ENCODE results near the gene AGAP1. TPM values are rescaled to one million over a fixed set of nuclear protein-coding genes. Genes with fewer than 3 reads are reported as not detected.
"Not testable (repeated sequence)": the region's sequence is repeated elsewhere in the genome, so short reads cannot be mapped to it uniquely, and the experiment has no call there.

Gene AGAP1
- total RNA-seq, 1 donor from 2014 or later: 3.1 TPM

DNA sequence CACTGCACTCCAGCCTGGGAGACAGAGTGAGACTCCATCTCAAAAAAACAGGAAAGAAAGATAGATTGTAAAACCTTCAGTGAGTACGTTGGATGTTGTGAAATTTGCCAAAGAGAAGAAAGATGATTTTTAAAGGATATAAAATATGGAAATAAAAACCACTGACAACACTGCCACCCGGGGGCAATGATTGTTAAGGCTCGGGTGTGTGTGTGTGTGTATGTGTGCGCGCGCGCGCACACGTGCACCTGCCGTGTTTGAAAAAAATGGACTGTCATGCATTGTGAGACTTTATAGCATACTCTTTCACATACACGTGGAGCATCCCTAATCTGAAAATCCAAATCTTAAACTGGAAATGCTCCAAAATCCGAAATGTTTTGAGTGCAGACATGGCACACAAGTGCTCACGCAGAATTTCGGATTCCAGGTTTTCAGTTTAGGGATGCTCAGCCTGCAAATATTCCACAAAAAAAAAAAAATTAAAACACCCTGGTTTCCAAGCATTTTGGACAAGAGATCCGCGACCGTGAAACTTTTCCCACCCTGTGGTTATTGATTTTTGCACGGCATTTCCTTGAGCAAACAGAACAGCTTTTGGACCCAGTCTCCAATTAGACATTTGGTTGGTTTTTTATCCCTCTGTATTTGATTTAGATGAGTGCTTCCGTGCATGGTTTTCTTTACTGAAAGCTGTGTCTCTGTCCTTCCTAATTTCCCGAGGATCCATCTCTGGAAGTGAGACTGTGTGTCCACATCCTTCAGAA, 269.2 kb downstream of the AGAP1 start:
- peak in 1 of 2 donors; percentile 11 for DNase-seq (ENCODE audit: low read depth in 2 of 2)

DNA sequence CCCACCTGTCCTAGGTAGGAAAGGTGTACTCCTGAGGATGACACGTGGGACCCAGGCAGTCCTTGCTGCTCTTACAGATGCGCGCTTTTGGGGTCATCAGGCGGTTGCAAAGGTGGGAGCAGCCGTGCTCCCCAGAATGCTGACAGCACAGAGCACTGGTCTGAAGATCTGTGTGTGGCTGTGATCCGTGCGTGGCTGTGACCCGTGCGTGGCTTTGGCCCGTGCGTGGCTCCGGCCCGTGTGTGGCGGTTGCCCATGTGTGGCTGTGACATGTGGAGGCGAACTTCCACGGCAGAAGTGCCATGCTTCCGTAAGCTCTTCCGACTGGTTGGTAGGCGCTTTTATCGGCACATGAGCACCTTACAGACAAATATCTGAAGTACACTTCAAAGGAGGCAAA, 270.0 kb downstream of the AGAP1 start:
- DNase-seq (ENCODE audit: low read depth in 2 of 2): no peak

DNA sequence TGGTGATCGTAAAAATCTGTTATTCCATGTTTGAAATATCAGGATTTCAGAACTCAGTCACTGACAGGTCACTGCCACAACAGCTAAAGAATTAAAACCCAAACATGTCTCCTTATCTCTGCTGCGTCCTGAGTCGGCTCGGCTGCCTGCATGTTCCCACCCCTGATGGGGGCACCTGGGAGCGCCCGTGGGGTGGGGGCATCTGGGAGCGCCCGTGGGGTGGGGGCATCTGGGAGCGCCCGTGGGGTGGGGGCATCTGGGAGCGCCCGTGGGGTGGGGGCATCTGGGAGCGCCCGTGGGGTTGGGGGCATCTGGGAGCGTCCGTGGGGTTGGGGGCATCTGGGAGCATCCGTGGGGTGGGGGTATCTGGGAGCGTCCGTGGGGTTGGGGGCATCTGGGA, 270.6 kb downstream of the AGAP1 start:
- DNase-seq (ENCODE audit: low read depth in 2 of 2): not testable (repeated sequence)

DNA sequence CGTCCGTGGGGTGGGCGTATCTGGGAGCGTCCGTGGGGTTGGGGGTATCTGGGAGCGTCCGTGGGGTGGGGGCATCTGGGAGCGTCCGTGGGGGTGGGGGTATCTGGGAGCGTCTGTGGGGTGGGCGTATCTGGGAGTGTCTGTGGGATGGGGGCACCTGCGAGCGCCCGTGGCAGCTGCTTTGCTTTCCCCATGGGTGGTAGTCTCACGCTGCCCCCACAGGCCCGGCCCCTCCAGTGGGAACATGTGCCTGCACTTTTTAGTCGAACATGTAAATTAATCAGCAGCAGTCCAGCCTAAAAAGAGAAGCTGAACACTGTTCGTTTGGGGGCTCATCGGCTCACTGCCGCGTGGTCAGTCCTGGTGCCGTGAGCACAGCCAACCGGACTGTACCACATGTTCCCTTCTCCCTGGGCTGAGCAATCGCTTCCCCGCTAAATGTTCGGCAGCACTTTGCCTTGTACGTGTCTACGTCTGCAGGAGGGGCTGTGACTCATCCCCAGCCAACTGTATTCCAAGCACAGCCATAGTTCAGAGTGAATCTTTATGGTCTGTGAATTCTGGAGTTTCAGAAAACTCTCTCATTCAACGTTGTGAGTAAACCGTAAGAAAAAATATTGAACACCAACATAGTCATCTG, 271.5 kb downstream of the AGAP1 start:
- peak in 1 of 2 donors; percentile 15 for DNase-seq (ENCODE audit: low read depth in 2 of 2)

DNA sequence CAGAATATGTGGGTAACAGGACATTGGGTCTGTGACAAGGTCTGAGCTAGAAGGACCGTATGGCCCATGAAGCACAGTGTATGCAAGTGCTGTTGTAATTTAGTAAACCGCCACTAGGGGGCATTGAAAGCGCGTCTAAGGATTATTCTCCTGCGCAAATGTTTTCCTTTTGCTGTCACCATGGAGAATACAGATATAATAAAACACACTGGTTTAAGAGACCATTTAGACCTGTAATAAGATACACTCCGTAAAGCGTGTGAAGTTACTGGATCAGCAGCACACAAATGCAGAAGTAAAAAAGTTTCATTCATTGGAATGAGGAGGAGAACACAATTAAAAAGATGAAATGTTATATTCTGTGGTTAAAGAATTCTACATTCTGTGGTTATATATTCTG, 272.4 kb downstream of the AGAP1 start:
- DNase-seq (ENCODE audit: low read depth in 2 of 2): peak; percentile 83 to 84

DNA sequence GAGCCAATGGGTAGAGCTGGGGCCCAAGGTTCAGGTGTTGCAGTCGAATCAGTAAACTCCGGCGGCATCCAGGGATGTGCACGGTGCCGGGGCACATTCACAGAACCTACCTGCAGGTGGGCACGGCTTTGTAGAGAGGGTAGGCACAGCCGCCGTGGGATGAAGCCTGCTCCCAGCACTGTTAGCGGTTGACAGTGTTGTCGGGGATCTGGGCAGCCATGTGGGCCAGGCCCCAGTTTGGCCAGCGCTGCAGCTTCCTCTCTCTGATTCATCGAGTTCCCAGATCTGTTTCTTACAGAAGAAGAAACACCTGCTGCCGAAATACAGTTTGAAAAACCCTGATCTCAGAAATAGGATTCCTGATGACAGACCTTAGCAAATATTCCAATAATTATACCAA, 274.8 kb downstream of the AGAP1 start:
- no peak for DNase-seq (ENCODE audit: low read depth in 2 of 2)

DNA sequence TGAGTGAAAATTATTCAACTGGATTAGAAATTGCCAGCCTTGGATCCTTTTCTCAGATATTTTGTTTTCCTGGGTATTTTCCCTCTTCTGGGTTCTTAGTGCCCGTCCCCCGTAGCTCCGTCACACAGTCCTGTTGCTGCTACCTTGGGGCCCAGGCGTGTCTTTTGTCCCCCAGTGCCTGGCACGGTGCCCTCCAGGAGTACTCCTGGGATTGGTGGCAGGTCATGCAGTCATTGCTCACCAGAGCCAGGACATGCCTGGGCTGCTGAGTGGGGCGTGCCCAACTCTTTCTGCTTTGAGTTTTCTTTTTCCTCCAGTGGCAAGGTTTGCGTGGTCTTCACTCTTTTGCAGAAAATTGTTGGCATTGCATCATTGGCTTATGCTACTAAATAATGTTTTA, 275.2 kb downstream of the AGAP1 start:
- DNase-seq (ENCODE audit: low read depth in 2 of 2): no peak

DNA sequence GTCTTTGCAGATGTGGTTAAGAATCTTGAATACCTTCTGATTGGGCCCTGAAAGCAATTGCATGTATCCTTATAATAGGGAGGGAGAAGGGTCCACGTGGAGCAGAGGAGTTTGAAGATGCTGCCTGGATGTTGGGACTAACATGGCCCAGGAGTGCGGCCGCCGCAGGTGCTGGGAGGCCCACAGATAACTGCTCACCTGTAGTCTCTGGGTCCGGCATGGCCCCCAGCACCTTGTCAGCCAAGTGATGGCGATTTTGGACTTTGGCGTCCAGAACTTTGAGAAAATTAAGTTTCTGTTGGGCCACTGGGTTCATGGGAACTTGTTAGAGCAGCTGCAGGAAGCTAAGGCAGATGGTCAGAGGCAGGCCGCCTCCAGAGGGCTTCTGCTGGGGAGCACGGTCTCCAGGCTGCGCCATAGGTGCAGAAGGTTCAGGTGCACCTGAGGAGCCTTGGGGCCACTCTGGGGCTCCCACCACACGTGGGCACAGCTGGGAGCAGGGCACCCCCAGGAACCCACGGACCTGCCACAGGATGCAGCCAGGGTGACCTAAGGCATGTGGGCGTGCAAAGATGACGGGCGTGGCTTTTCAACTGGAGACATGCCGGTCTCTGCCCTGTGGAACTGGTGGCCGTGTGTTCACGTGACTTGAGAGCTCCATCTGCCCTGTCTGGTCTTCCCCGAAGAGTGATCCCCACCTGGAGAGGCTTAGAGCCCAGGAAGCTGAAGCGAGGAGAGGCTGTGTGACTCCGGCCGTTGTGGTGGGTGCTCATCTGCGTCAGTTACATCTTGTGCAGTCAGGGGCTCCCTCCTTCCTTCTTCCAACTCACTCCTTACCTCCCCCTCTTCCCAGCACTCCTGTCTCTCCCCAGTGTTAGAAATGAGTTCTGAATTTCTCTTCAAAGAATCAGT, 277.3 kb downstream of the AGAP1 start:
- no peak for DNase-seq (ENCODE audit: low read depth in 2 of 2)

DNA sequence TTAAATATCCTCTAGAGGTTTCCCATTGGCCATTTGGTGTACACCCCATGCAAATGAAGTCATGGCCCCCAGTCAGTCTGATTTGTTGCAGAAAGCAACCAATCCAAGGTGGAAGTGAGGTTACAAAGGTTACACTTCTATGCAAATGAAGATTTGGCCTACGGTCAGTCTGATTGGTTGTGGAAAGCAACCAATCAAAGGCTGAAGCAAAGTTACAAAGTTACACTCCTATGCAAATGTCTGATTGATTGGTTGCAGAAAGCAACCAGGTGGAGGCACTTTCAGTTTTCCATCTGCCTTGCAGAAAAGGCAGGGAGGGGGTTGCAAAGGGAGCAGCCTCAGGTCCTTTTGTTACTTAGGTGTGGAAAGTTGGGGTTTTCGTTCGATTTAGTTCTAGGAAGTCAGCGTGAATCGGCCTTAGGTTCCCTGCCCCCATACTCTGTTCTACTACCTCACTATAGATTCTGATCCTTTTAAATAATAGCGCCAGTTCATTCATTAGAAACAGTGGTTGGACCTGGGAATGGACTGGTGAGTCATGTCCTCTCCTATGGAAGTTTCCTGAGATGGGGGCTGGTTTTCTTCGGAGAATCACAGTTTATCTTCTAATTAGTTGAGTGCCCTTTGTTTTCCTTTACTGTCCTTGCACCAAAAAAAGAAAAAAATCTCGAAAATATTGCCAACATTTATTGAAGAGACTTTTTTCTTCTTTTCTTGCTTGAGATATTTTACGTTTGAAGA, 279.5 kb downstream of the AGAP1 start:
- DNase-seq (ENCODE audit: low read depth in 2 of 2): peak in 1 of 2 donors; percentile 44

DNA sequence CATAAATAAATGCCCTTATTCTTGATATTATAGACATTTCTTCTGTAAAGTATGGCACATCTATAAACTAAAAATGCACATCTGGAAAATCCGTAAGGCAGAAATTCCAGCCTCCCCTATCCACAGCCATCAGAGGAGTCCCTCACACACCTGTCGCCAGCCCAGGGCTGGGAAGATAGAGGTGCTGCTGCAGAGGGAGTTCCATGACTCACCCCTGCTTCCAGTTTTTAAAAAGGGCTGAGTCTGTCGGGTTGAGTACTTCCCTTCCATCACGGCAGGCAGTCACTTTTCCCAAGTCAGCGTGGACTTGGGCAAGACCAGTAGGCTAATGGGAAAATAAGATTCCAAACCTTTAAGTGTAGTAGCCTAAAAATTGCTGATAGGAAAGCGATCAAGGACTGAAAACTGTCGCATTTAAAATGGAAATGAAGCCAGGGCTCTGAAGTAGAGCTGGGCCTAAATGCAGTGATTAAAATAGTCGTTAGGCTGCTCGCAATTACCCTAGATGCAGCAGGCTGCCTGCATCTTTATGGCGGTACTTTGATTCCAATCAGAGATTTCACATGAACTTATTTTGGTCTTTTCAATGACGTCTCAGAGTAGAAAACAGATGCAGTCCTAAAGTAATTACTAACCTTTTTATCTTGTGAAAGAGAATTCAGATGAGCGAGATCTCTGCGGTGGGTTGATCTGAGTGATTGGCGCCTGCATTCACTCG, 280.5 kb downstream of the AGAP1 start:
- DNase-seq (ENCODE audit: low read depth in 2 of 2): no peak

DNA sequence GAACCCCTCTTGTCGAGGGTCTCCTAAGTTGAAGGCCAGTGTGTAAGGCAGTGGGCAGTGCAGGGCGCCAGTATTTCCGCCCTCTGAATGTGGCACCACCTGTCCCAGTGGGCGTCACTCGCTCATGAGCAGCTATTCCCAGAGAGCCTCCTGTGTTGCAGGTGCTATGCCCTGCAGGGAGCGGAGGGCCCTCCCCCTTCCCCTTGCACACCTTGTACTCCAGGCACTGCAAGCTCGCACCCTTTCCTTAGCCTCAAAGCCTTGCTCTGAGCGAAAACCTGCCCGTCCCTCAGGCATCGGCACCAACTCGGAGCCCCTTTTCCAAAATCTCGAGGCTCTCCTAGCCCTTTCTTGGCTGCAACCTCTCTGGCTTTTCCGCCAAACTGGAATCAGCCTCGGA, 282.7 kb downstream of the AGAP1 start:
- DNase-seq (ENCODE audit: low read depth in 2 of 2): no peak

DNA sequence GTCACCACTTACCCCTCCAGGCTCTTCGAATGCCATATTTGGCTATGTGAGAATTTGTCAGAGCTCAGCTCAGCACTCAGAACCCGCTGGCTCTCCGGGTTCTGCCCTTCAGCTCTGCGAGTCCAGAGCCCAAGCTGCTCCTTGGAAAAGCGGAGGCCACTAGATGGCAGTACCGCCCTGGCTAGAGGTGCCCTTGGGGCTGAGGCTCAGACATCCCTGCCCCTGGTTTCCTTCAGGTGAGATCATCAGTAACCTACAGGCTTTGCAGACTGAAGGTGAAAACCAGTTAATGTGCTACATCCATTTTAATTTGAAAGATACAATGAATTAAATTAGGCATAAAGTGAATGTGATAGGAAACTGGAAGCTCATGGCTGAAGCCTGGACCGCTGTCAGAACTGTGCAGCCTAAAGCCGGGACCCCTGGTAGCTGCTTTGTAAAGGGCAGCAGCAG, 285.6 kb downstream of the AGAP1 start:
- DNase-seq (ENCODE audit: low read depth in 2 of 2): peak; percentile 36 to 76

DNA sequence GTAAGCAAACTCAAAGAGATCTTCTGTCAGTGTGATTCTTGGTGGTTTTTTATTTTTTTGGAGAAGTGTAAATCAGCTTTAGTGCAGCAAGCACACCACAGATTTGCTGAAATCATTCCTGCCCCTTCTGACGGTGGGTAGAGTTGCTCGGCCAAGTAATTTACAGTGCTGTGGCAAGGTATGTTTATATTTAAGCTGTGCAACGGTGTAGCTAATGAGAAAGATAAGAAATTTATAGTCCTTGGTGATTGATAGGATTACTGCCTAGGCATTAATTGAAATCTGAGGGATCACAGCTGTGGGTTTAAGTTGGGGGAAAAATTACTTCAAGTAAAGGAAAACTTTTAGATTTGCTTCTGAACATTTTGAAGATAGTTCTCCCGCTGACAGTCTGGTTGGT, 286.6 kb downstream of the AGAP1 start:
- no peak for DNase-seq (ENCODE audit: low read depth in 2 of 2)

DNA sequence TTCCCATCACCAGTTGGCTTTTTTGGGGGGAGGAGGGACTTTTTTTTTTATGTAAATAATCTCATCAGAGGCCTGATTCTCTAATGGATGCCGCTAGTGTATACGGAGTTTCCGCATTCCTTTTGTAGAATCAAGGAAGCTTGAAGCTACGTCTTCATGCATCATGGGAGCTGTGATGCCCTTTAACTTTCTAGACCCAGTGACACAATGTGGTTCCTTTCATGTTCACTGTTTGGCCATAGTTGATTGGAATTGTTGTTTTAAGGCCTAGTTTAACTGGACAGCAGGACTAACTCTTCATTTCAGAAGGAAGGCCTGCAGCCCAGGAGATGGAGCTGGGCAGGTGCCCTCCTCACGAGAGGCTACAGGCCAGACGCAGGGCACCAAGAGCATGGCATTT, 287.9 kb downstream of the AGAP1 start:
- no peak for DNase-seq (ENCODE audit: low read depth in 2 of 2)

DNA sequence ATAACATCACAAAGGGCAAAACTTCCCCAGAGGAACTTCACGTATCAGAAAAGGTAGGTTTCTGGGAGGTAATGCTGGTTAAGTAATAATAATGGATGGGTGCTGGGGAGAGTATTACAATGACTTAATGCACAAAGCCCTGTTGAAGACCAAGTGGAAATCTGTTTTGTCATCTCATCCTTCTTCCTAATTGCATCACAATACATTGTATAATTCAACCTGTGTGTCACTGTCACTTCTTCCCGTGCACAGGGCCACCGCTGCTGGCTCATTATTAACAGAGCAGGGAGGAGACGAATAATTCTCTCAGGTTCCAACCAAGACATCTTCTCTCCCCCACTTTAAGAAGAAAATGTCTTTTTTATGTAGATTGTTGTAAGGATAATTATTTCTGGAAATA, 290.9 kb downstream of the AGAP1 start:
- no peak for DNase-seq (ENCODE audit: low read depth in 2 of 2)

DNA sequence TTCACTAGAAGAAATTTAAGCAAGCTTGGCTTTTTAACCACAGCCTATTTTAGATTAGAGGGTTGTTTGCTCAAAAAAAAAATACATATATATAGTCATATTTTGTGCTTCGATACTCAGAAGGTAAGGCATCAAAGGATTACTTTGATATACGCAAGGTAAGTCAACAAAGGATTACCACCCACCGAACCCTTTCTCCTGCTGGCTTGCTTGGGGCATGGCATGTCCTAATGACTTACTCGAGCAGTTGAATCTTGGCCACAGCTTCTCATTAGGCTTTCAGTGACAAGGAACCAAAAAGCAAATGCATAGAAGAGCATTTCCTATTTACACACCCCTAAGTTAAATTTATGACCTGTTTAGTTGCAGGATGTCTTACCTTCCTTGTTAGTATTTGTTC, 295.7 kb downstream of the AGAP1 start:
- no peak for DNase-seq (ENCODE audit: low read depth in 2 of 2)

DNA sequence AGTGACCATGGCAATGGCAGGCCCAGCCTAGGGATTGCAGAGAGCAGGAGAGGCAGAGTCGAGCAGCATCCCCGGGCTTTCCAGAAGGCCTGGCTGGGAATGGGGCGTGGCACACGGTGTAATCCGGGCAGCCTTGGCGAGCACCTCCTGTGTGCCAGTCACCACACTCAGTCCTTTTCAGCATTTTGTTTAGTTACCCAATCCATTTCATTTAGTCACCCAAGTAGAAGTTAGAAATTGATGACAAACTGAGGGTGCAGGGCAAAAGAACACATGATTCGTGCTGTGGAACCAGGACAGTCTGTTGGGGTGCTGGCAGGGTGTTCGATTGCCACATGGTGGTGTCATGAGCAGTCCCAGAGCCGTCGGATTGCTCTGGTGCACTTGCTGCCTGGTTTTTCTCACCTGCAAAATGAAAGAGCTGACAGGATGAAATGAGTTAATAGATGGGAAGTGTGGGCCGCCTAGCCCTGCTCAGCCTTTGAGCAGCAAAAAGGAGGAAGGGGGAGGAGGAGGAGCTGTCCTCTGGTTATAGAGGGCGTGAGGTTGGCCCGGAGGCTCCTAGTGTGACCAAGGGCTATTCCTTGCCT, 299.4 kb downstream of the AGAP1 start:
- peak; percentile 7 to 28 for DNase-seq (ENCODE audit: low read depth in 2 of 2)

DNA sequence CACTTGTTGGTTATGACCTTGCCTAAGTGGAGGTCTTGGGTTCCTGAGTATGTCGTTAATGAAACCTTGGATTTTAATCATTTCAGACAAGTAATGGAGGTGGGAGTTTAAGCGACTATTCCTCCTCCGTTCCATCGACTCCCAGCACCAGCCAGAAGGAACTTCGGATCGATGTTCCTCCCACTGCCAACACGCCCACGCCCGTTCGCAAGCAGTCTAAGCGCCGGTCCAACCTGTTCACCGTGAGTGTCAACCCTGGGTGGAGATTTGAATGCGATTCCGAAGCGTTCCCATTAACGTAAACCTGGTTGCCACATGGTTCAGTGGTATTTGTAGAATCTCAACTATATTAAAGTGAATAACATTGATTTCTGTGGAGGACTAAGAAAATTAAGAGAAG, 305.4 kb downstream of the AGAP1 start:
- no peak for DNase-seq (ENCODE audit: low read depth in 2 of 2)

DNA sequence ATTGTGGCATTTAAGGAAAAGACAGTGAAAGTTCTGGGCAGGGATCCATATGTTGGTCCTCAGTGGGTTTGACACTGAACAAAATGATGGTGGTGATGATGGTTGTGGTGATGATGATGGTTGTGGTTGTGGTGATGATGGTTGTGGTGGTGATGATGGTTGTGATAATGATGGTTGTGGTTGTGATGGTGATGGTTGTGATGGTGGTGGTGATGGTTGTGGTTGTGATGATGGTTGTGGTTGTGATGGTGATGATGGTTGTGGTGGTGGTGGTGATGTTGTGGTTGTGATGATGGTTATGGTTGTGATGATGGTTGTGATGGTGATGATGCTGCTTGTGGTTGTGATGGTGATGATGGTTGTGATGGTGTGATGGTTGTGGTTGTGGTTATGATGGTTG, 308.7 kb downstream of the AGAP1 start:
- DNase-seq (ENCODE audit: low read depth in 2 of 2): no peak

DNA sequence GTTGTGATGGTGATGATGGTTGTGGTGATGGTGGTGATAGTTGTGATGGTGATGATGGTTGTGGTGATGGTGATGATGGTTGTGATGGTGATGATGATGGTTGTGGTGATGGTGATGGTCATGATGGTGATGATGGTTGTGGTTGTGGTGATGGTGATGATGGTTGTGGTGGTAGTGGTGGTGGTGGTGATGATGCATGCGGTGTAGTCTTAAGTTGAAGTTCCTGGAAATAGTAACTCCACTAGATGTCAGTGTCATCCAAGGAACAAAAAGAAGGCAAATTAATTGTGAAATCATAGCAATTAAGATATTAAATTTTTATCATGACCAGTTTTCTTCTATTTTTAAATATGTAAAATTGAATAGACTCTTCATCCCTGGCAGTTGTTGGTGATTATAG, 309.2 kb downstream of the AGAP1 start:
- peak in 1 of 2 donors; percentile 23 for DNase-seq (ENCODE audit: low read depth in 2 of 2)

All from dermis microvascular lymphatic vessel endothelial cell (primary cell).